Fibroblast of mammary gland (primary cell): ENCODE measurements around the gene RFPL3.

ENCODE experiments used
- DNase-seq: peaks from one replicate; pipeline ENCODE4 v3.0.0-alpha.2; 2010; ENCODE audit warnings: low read depth
- H3K4me3 ChIP-seq: 2 replicates; pipeline ENCODE4 v1.5.1; 2011; ENCODE audit warnings: low read depth, mild to moderate bottlenecking, low read length, moderate library complexity; ENCODE audit not compliant: control insufficient read depth
- CTCF ChIP-seq: conservative IDR thresholded peaks from 2 replicates; pipeline ENCODE4 v1.5.1; 2011; ENCODE audit warnings: low read depth, low read length, inconsistent platforms; ENCODE audit not compliant: control insufficient read depth, insufficient read depth

Gene RFPL3

GRCh38 chr22:32324505-32325415 lies 32.9 kb upstream of the RFPL3 start:
- no peak for DNase-seq
- H3K4me3 ChIP-seq, result no peak overlapping the region
- no peak for TF ChIP-seq CTCF

- DNase-seq, result no peak
- no peak overlapping the region for H3K4me3 ChIP-seq
- TF ChIP-seq CTCF, result no peak
These were observed 32.3 kb upstream of the RFPL3 start for GRCh38 chr22:32325416-32325801.

- no peak for DNase-seq
- H3K4me3 ChIP-seq, result no peak overlapping the region
- no peak for TF ChIP-seq CTCF
These were observed 31.8 kb upstream of the RFPL3 start for GRCh38 chr22:32325811-32326237.

GRCh38 chr22:32326647-32327046 lies 31.0 kb upstream of the RFPL3 start:
- DNase-seq, result no peak
- no peak for TF ChIP-seq CTCF
- H3K4me3 ChIP-seq, result no peak overlapping the region

- peak; percentile 9 for DNase-seq
- no peak overlapping the region for H3K4me3 ChIP-seq
- no peak for TF ChIP-seq CTCF
These were observed 30.6 kb upstream of the RFPL3 start for GRCh38 chr22:32327066-32327465.

- no peak overlapping the region for H3K4me3 ChIP-seq
- no peak for DNase-seq
- TF ChIP-seq CTCF, result no peak
These were observed 30.0 kb upstream of the RFPL3 start for GRCh38 chr22:32327596-32328171.
